Colonic mucosa (tissue), 4 donors: ENCODE results near the gene GMCL2. TPM values are rescaled to one million over a fixed set of nuclear protein-coding genes. Genes with fewer than 3 reads are reported as not detected.
"Not testable (repeated sequence)": the region's sequence is repeated elsewhere in the genome, so short reads cannot be mapped to it uniquely, and the experiment has no call there.

Source experiments
- DNase-seq: peaks from one replicate; pipeline ENCODE4 v3.0.0-alpha.2; 2020
- H3K27ac ChIP-seq: fragments of 200-600 bp; one replicate; pipeline ENCODE4 v1.8.0; 2021
- H3K27me3 ChIP-seq: fragments of 200-600 bp; one replicate; pipeline ENCODE4 v1.8.0; 2021
- H3K36me3 ChIP-seq: fragments of 200-600 bp; one replicate; pipeline ENCODE4 v1.8.0; 2021
- H3K4me1 ChIP-seq: fragments of 200-600 bp; one replicate; pipeline ENCODE4 v1.8.0; 2021; ENCODE audit warnings: mild to moderate bottlenecking
- H3K4me3 ChIP-seq: fragments of 200-600 bp; one replicate; pipeline ENCODE4 v1.8.0; 2021
- H3K9ac ChIP-seq, 2 donors: one replicate each; pipeline ENCODE4 v1.7.0; 2013; ENCODE audit warnings: control low read depth in 2 of 2, low read depth in 2 of 2, low read length in 2 of 2
- H3K9me3 ChIP-seq: fragments of 200-600 bp; one replicate; pipeline ENCODE4 v1.8.0; 2021
- intact Hi-C: fragments of 100-400 bp; cut with DNase I; formaldehyde crosslinking; loops from one replicate; pipeline ENCODE4 v1.14.1; 2022
- total RNA-seq, 2 donors: library from RNA; stranded (reverse); fragmentation: NEBNext Ultra II Directional in 1 of 2; extraction: Animal tissue kit (Norgen Biotek cat#: 25700) in 1 of 2; gene quantifications; one replicate each; pipeline ENCODE4 v1.2.1, GENCODE V29; 2021
- TF ChIP-seq, protein P1 (sequence below): fragments of 200-600 bp; IDR thresholded peaks from one replicate; pipeline ENCODE4 v1.8.0; 2022; ENCODE audit warnings: antibody characterized with exemption, mild to moderate bottlenecking
- donor health status: healthy.
- donor health status: DM: no; HTN: no; CAD: no.
- donor health status: DM: no; HTN: no; CAD: no.

GMCL2 gene
- total RNA-seq, 2 donors from 2014 or later = not detected

GRCh38 chr5:178199581-178200434, 12.6 kb upstream of the GMCL2 start:
- H3K4me1 ChIP-seq = no peaks in the 10 kb centered on the region
- intact Hi-C loops = no loop called here
- H3K27ac ChIP-seq = no peak overlapping the region
- H3K27me3 ChIP-seq = no peaks in the 10 kb centered on the region
- no peaks in the 10 kb centered on the region for H3K36me3 ChIP-seq
- H3K4me3 ChIP-seq = no peak overlapping the region
- no peak overlapping the region for H3K9ac ChIP-seq
- no peaks in the 10 kb centered on the region for H3K9me3 ChIP-seq
- TF ChIP-seq, protein P1, sequence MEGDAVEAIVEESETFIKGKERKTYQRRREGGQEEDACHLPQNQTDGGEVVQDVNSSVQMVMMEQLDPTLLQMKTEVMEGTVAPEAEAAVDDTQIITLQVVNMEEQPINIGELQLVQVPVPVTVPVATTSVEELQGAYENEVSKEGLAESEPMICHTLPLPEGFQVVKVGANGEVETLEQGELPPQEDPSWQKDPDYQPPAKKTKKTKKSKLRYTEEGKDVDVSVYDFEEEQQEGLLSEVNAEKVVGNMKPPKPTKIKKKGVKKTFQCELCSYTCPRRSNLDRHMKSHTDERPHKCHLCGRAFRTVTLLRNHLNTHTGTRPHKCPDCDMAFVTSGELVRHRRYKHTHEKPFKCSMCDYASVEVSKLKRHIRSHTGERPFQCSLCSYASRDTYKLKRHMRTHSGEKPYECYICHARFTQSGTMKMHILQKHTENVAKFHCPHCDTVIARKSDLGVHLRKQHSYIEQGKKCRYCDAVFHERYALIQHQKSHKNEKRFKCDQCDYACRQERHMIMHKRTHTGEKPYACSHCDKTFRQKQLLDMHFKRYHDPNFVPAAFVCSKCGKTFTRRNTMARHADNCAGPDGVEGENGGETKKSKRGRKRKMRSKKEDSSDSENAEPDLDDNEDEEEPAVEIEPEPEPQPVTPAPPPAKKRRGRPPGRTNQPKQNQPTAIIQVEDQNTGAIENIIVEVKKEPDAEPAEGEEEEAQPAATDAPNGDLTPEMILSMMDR = no peak
- DNase-seq = no peak

- DNase-seq = no peak
- H3K36me3 ChIP-seq = no peaks in the 10 kb centered on the region
- intact Hi-C loops = no loop called here
- H3K4me1 ChIP-seq = no peaks in the 10 kb centered on the region
- H3K27me3 ChIP-seq = no peaks in the 10 kb centered on the region
- no peak overlapping the region for H3K4me3 ChIP-seq
- TF ChIP-seq, protein P1 = no peak
- no peak overlapping the region for H3K9ac ChIP-seq
- no peak overlapping the region for H3K27ac ChIP-seq
- no peaks in the 10 kb centered on the region for H3K9me3 ChIP-seq
Observed at GRCh38 chr5:178198706-178199105, 11.5 kb upstream of the GMCL2 start.

GRCh38 chr5:178198151-178198550, 11.0 kb upstream of the GMCL2 start:
- H3K4me1 ChIP-seq, H3K4me3 ChIP-seq, H3K9ac ChIP-seq, H3K36me3 ChIP-seq, DNase-seq, intact Hi-C loops, H3K27ac ChIP-seq, H3K27me3 ChIP-seq, H3K9me3 ChIP-seq: not testable (repeated sequence)

DNA sequence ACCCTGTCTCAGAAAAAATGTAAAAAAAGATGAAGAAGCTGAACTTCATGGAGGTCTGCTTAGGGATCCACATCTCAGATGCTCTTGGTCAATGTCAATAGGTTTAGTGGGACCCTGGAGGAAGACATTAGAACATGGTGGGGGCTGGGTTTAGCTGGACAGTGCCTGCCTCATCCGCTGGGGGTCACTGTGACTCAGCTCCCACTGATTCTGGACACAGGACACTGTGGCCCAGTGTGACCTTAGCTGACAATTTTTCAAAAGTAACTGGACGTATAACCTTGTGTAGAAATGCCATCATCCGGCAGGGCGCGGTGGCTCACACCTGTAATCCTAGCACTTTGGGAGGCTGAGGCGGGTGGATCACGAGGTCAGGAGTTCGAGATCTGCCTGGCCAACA, 9.8 kb upstream of the GMCL2 start:
- intact Hi-C loops = no loop called here
- H3K9ac ChIP-seq = peak overlapping the region in 1 of 2 donors; percentile 12
- H3K4me1 ChIP-seq = no peaks in the 10 kb centered on the region
- no peaks in the 10 kb centered on the region for H3K27me3 ChIP-seq
- H3K27ac ChIP-seq = no peak overlapping the region
- H3K36me3 ChIP-seq = no peaks in the 10 kb centered on the region
- H3K4me3 ChIP-seq = no peak overlapping the region
- DNase-seq = no peak
- no peaks in the 10 kb centered on the region for H3K9me3 ChIP-seq
- TF ChIP-seq, protein P1 = peak; percentile 47

- Histone ChIP-seq H3K9me3 (no peaks in the 10 kb centered on the region), H3K4me1 (no peaks in the 10 kb centered on the region), H3K4me3 (no peak overlapping the region), H3K27me3 (no peaks in the 10 kb centered on the region), H3K36me3 (no peaks in the 10 kb centered on the region), H3K27ac (no peak overlapping the region), H3K9ac (no peak overlapping the region)
- TF ChIP-seq, protein P1 = no peak
- intact Hi-C loops = no loop called here
- no peak for DNase-seq
Observed at GRCh38 chr5:178196281-178196812, 9.2 kb upstream of the GMCL2 start.

DNA sequence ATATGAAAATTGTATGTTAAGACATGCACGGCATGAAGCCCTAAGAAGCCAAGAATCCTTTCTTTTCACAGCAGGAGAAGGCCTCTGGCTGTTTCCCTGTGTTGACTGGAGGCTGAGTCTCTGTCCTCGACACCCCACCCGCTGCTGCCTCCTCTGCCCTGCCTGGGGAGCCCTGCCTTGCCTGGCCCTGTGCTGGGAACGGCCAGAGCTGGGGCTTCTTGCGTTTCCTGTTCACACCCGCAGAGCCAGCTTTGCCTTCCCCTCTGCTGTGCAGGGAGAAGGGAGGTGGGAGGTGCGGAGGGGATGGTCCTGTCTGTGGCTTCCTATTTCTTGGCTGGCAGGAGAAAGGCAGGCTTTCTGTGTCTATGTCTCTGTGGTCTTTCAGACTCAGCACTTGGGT, 6.9 kb upstream of the GMCL2 start:
- intact Hi-C loops = no loop called here
- DNase-seq = no peak
- TF ChIP-seq, protein P1 = no peak
- Histone ChIP-seq H3K4me1 (no peaks in the 10 kb centered on the region), H3K9me3 (no peaks in the 10 kb centered on the region), H3K4me3 (no peak overlapping the region), H3K27ac (no peak overlapping the region), H3K9ac (no peak overlapping the region), H3K36me3 (no peaks in the 10 kb centered on the region), H3K27me3 (no peaks in the 10 kb centered on the region)
